T-helper 9 cell (primary cell): ENCODE measurements around the gene DNMT1.

Experiments
- DNase-seq: peaks from one replicate; pipeline ENCODE4 v3.0.0-alpha.2; 2020

Gene DNMT1

DNA sequence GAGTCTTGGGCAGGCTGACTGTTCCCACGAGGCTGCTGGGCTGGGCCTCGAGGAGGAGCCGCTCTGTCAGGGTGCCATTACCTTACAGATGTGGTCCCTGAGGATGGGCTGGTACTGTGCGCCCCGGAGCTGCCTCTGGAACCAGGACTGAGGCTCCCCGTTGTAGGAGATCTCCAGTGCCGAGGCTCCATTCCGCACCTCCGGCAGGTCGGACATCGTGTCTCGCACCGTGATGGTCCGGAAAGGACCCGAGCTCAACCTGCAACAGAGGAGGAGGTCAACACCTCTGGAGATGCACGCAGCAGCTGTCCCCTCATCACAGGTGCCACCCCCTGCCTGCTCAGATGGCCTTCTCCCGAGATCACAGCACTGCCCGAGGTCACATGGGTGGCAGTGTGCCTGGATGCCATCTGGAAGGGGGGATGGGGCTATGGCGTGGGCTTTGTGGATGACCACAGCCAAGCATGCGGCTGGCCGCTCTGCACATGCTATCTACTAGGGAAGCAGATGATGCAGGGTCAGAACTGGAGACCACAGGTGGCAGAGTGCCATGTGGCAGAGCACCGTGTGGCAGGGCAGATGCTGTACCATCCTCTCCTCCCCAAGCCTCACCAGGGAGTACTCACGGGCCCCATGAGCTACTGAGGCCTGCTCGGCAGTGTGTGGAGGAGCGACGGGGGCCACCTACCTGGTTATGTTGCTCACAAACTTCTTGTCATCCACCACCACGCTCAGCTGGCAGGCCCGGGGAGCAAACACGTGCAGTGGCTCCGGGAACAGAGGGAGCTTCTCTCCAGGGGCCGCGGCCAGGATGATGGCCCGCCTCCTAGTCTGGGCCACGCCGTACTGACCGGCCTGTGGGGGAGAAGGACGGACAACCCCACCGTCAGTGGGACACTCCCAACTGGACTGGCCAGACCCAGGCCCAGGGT is 56.7 kb downstream of the DNMT1 start:
- DNase-seq: no peak

DNA sequence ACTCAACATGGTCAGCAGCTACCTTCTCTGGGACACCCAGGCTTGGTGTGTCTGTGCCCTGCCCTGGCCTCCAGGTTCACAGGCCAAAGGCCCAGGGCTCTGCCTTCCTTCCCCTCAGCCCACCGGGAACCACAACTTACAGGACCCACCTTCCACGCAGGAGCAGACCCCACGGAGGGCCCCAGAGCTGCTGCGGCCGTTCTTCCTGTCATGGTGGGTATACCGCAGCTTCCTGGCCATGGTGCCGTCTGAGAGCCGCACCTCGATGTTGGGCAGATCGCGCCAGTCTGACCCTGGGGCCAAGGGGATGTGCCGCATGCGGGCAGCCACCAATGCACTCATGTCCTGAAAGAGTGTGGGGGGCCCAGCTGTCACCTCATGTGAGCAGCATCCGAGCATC is 57.8 kb downstream of the DNMT1 start:
- no peak for DNase-seq

DNA sequence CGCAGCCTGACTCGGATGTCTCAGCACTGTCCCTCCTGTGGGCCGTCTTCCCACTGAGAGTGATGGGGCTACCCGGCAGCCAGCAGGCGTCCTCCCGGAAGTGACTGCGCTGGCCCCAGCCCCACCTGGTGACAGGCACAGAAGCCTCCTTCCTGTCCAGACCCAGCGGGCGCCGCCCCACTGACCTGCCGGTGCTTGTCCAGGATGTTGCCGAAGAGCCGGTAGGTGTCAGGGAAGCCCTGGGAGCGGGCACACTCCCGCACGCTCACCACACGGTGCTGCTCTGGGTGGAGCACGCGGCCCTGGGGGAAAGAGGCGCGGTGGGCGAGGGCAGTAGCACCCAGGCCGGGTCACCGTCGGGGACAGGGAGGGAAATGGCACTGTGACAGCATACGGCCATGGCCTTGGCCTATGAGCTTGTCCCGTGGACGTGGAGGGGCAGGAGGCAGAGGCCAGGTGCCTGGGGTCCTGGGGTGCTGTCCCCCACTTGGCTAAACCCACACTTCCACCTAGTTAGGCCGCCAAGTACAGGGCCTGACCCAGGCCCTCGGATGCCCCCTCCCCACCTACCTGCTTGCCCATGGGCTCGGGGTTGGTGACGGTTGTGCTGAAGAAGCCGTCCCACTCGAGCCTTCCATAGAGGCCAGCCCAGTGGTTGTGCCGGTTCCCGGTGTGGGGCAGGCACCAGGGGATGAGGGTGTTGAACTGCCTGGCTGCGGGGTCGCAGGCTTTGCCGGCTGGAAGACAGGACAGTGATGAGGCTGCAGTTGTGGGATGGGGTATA is 59.0 kb downstream of the DNMT1 start:
- no peak for DNase-seq

DNA sequence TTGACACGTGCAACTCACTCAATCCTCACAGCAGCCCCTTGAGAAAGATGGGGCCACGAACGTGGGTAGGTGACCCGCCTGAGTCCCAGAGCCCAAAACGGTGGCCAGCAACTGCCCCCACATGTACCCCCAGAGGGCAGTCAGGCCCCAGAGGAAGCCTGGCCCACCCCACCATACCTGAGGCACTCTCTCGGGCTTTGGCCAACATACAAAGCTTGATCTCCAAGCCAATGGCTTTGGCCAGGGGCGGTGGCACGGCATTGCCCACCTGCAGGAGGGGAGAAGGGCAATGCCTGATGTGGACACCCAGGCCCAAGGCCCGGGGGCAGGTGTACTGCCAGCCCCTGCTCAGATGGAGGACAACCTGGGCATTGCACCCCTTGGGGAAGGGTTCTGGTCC is 60.7 kb downstream of the DNMT1 start:
- no peak for DNase-seq

DNA sequence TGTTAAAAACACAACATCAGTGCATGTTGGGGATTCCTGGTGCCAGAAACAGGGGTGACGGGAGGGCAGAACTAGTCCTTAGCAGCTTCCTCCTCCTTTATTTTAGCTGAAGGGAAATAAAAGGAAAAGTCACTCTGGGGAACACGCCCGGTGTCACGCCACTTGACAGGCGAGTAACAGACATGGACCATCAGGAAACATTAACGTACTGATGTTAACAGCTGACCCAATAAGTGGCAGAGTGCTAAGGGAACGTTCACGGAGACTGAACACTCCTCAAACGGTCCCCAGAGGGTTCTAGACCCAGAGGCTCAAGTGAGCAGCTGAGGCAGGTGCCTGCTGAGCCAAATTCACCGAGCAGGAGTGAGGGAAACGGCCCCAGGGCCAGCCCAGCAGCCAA is 61.2 kb downstream of the DNMT1 start:
- DNase-seq: no peak

DNA sequence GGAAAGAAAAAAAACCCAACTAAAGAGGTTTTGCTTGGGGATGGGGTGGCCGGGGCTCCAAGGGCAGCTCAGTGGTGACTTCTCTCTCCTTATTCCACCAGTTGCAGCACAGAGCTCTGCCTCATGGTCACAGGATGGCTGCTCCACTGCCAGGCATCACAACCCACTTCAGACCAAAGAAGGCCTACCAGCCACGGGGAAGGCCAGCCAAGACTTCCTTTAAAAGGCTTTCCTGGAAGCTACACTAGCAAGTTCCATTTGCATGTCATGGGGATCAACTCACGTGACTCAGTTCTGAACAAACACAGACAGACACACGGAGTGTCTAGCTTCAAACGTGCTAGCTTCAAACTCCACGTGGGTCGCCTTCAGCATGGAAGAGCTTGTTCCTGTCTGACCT is 61.8 kb downstream of the DNMT1 start:
- no peak for DNase-seq

DNA sequence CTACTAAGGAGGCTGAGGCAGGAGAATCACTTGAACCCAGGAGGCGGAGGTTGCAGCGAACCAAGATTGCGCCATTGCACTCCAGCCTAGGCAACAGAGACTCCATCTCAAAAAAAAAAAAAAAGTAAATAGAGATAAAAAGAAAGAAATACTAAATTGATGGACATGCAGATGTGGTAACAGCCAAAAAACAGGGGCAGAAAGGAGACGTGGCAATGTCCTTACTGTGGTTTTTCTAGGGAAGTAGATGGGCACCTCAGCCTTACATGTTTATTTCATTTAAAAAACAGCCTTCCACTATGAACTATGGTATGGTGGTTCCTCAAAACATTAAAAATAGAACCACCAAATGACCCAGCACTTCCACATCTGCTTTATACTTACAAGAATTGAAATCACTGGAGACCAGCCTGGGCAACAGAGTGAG is 68.5 kb downstream of the DNMT1 start:
- DNase-seq: no peak

DNA sequence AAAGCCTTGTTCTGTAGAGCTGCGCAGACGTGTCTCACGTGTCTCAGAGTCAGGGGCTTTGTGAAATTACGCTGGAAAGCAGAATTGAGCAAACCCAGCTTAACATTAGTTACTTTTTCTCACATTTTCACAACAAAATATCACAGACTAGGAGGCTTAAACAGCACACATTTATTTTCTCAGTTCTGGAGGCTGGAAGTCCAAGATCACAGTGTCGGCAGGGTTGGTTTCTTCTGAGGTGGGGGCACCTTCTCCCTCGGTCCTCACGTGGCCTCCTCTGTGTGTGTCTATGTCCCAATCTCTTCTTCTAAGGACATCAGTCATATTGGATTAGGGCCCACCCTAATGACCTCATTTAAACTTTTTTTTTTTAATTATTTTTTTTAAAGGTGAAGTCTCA is 70.3 kb downstream of the DNMT1 start:
- no peak for DNase-seq

DNA sequence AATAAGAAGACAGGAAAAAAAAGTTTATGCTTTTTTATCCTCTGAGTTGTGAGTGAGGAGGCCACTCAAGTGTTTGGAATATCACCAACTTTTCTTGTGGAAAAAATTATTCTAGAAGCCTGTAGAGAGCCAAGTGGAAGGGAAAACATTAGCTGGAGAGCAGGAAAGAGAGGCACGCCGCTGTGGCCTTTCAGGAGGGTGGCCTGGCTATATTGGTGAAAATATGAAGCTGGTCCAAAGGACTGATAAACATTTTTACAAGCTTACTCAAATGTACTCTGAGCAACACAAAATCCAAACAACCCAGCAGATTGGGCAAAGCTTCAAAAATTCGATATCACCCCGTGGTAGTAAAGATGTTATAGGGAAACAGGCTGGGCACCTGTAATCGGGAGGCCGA is 72.7 kb downstream of the DNMT1 start:
- DNase-seq: no peak

DNA sequence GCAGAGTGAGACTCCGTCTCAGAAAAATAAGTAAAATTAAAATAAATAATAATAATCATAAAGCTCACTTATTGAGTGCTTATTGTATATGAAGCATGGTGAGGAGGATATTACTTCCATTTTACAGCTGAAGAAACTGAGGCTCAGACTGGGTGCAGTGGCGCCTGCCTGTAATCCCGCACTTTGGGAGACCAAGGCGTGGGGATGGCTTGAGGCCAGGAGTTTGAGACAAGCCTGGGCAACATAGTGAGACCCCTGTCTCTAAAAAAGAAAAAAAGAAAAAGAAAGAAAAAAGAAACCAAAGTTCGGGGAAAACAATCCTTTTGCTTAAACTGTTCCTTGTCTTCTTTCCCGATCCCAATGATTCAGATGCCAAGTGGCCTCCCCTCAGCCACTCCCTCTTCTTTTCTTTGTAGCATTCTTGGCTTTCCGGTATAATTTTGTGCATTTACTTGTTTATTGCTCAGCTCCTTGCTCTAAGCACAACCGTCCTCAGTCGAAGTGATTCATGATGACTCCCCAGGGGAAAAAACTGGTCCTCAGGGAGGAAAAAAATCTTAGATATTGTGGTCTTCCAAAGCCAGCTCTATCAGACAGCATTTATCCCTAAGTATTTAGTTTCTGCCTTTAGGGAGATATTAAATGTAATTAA is 74.1 kb downstream of the DNMT1 start:
- DNase-seq: no peak

DNA sequence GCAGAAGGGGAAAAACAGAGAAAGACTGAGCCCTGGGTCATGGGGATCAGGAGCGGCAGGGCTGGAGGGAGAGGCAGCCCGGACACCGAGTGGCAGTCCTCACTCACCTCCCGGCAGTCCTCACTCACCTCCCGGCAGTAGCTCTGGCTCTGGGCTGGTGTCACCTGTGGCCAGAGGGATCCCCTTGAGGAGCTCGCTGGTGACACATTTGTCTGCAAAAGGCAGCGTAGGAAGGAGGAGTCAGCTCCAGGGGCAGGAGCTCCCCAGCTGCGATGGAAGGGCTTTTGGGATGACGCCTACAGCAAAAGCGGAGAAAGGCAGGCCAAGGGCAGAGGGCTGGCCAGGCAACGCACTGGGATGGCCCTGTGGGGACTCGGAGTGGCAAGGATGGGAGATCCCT is 75.8 kb downstream of the DNMT1 start:
- DNase-seq: no peak

DNA sequence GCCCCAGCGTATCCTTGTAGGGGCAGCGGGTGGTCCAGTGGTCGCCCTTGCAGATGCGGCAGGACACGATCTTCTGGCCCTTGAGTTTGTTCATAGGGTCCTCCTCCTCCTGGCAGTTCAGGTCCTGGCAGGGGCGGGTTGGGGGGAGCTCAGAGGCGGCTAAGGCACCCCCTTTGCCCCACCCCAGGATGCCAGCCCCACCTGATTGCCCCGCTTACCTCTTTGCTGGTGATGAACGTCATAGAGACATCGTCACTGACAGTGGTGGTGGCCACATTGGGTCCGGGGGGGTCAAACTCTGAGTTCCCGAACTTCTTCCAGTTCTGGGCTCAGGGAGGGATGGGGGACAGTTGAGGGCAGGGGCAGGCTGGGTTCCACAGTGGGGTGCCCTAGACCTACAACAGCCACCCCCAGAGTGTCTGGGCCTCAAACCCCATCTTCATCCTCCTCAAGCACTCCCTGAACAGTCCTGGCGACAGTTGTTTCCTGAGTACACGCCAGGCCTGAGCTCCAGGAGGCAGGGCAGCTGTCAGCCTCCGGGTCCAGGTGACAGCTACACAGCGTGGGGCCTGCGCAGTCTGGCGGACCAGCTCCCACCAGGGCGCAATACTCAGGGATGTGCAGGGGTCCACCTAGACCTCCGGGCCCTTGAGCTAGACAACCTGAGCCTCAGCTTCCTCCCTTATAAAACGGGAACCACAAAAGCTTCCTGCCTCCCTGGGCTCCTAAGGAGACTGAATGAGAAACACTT is 77.7 kb downstream of the DNMT1 start:
- DNase-seq: no peak

DNA sequence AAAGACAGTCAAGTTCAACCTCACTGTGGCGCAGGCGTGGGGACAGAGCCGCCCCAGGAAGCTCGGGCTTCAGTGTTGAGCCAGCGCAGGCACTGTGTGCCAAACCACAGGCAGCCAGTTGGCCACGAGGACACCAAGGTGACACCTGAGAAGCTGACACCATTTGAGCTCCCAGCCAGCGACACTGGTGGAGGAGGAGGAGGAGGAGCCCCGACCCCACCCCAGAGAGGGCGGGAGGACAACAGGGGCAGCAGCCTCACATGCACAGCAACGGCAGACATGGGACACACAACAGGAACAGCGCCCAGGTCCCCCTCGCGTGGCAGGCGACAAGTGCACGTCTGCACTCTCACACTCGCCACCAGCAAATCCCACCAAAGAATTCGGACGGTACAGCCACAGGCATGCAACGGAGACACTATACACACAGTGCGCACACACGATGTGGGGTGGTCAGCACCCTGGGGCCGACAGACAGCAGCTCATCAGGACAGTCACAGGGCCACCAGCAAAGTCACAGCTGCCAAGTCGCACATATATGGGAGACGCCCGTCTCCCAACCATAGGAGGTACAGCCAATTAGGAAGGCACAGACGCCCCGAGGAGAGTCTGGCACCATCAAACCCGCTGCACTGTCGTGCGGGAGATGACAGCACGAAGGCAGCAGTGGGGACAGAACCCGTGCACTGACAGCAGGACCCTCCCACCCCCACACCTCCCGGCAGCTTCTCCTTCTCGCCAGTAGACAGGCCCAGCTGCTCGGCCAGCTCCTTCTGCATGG is 78.5 kb downstream of the DNMT1 start:
- no peak for DNase-seq

DNA sequence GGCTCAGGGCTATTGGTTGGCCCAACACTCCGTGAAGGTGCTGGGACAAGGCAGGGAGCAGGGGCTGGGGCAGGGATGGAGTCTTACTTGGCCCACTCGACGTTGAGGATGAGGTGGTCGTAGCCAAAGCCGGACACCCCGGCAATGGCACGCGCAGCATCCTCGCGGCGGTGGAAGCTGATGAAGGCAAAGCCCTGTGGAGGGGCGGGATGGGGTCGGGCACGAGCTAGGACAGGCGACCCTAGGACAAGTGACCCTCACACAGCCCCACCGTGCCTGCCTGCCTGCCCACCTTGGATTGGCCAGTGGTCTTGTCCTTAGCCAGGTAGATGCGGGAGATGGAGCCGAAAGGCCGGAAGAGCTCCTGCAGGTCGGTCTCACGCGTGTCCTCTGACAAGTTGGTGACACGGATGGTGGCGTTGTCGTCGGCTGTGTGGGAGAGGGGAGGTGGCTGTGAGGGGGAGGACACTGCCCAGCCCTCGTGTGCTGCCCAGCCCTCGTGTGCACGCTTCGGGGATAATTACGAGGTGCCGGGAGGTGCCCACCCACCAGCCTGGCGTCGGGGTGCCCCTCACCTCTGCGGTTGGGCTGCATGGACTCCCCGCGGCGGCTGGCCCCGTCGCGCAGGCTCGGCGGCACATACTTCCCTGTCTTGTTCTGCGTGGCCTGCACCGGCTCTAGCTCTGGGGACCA is 79.2 kb downstream of the DNMT1 start:
- DNase-seq: no peak

DNA sequence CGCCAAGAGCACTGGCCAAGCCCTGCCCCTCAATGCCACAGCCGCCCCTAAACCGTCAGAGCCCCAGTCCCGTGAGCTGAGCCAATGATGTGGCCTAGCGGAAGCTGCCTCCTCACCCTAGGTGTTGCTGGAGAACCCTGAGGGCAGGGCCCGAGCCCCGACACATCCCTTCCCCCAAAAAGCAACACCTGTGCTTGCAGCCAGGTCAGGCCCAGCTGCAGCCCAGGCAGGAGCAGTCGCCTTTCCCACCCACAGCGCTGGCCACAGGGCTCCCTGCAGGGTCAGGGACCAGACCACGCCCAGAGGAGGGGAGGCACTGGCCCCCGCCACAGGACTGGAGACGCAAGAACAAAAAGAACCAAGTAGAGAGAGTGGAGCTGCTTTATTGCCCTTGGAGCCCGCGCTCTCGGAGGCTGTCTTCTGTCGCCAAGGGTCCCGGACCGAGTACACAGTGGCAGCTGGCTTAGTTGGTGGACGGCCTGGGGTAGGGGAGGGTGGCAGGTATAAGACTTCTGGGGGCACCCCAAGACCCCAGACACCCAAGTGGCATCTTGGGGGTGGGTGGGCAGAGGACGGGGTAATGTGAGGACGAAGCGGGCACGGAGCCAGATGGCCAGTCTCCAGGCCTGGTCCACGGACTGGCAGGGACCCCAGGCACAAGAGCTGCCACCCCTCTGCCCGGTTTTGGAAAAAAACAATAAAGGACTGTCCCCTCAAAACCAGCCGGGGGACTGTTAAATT is 79.9 kb downstream of the DNMT1 start:
- no peak for DNase-seq

DNA sequence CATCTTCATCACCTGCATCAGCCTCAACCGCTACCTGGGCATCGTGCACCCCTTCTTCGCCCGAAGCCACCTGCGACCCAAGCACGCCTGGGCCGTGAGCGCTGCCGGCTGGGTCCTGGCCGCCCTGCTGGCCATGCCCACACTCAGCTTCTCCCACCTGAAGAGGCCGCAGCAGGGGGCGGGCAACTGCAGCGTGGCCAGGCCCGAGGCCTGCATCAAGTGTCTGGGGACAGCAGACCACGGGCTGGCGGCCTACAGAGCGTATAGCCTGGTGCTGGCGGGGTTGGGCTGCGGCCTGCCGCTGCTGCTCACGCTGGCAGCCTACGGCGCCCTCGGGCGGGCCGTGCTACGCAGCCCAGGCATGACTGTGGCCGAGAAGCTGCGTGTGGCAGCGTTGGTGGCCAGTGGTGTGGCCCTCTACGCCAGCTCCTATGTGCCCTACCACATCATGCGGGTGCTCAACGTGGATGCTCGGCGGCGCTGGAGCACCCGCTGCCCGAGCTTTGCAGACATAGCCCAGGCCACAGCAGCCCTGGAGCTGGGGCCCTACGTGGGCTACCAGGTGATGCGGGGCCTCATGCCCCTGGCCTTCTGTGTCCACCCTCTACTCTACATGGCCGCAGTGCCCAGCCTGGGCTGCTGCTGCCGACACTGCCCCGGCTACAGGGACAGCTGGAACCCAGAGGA is 80.6 kb downstream of the DNMT1 start:
- no peak for DNase-seq

DNA sequence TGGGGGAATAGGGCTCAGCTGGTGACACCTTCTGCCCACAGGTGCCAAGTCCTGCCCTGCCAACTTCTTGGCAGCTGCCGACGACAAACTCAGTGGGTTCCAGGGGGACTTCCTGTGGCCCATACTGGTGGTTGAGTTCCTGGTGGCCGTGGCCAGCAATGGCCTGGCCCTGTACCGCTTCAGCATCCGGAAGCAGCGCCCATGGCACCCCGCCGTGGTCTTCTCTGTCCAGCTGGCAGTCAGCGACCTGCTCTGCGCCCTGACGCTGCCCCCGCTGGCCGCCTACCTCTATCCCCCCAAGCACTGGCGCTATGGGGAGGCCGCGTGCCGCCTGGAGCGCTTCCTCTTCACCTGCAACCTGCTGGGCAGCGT is 81.2 kb downstream of the DNMT1 start:
- DNase-seq: no peak

DNA sequence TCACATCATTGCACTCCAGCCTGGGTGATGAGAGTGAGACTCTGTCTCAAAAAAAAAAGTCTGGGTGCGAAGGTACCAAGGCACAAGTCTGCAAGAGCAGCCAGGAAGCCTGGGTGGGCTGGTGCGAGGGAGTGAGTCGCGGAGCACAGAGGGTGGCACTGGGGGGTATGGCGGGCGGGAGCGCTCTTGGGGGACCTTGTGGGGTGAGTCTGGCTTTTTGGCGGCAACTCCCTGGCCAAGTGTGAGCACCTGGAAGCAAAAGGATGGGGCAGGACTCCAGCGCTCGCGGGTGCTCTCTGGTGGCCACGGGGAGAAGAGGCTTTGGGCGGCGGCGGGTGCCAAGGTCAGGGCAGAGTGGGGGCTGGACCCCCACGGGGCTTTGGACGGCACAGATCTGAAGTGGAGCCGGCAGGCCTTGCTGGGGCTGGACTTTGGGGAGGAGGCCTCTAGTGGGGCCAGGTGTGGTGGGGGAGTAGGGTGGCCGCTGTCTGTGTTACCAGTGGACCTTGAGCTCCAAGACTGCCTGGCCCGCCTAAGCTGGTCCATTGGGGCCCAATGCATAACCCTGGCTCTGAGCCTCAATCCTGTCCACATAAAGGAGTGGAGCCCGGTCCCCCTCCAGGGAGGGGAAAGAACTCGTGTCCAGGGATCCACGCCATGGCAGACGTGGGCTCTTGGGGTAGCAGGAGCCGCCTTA is 81.7 kb downstream of the DNMT1 start:
- DNase-seq: peak; percentile 66

DNA sequence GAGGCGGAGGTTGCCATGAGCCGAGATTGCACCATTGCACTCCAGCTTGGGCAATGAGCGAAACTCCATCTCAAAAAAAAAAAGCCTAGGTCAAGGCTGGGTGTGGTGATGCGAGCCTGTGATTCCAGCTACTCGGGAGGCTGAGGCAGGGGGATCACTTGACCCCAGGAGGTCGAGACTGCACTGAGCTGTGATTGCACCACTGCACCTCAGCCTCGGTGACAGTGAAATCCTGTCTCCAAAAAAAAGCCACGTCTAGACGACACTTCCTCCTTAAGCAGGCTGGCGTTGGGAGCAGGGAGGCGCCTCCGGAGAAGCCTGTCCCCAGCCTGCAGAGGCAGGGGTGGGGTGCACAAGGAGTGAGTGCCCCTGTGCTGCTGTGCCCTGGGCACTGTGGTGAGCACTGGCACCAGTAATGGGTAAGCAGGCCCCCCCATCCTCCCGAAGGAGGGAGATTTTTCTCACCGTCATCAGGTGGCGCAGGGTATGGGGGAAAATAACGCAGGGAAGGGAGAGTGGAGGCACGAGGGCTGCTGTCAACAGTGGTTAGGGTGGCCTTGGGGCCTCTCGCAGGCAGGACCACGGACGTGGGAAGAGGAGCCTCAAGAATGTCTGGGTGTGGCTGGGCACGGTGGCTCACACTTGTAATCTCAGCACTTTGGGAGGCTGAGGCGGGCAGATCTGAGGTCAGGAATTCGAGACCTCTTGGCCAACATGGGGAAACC is 82.6 kb downstream of the DNMT1 start:
- DNase-seq: peak; percentile 57
